Heart right ventricle (tissue), 16 donors: ENCODE results near the gene MEIG1. TPM values are rescaled to one million over a fixed set of nuclear protein-coding genes. Genes with fewer than 3 reads are reported as not detected.
A peak's percentile ranks its signal among the peaks of the same experiment; 100 is the strongest.
"Not testable (repeated sequence)": the region's sequence is repeated elsewhere in the genome, so short reads cannot be mapped to it uniquely, and the experiment has no call there.

ENCODE experiments used
- ATAC-seq, 8 donors: fragments of 200-7000 bp; cut with Tn5 transposase; one replicate each; pipeline ENCODE4 v1.9.1; 2020; ENCODE audit warnings: mild to moderate bottlenecking in 8 of 8, moderate library complexity in 8 of 8, moderate number of reproducible peaks in 1 of 8
- DNase-seq, 2 donors: peaks; one replicate each; pipeline ENCODE4 v3.0.0-alpha.2; 2020
- H3K27ac ChIP-seq, 10 donors: fragments of 200-600 bp; sonication (generic) in 2 of 10; one replicate each; pipeline versions ENCODE4 v1.5.0 to v1.8.0; 2020 to 2022; ENCODE audit warnings: mild to moderate bottlenecking in 3 of 10
- H3K27me3 ChIP-seq, 7 donors: fragments of 200-600 bp; one replicate each; pipeline ENCODE4 v1.8.0; 2021 to 2022; ENCODE audit warnings: mild to moderate bottlenecking in 2 of 7
- H3K36me3 ChIP-seq, 9 donors: fragments of 200-600 bp; sonication (generic) in 1 of 9; one replicate each; pipeline versions ENCODE4 v1.5.0 to v1.8.0; 2020 to 2022; ENCODE audit warnings: mild to moderate bottlenecking in 2 of 9
- H3K4me1 ChIP-seq, 9 donors: fragments of 200-600 bp; sonication (generic) in 1 of 9; one replicate each; pipeline versions ENCODE4 v1.5.0 to v1.8.0; 2020 to 2022; ENCODE audit warnings: mild to moderate bottlenecking in 4 of 9
- H3K4me3 ChIP-seq, 10 donors: fragments of 200-600 bp; sonication (generic) in 2 of 10; one replicate each; pipeline versions ENCODE4 v1.5.0 to v1.8.0; 2020 to 2022; ENCODE audit warnings: mild to moderate bottlenecking in 7 of 10, moderate library complexity in 2 of 10
- H3K9me3 ChIP-seq, 11 donors: fragments of 200-600 bp in 10 of 11; sonication (generic) in 2 of 11; one replicate each; pipeline versions ENCODE4 v1.5.0 to v1.8.0; 2013 to 2022; ENCODE audit warnings: mild to moderate bottlenecking in 2 of 11, control low read depth in 1 of 11, moderate library complexity in 1 of 11
- WGBS, 2 donors: extraction: QIAGEN DNeasy Blood & Tissue Kit; methylation state at CpG; one replicate each; pipeline ENCODE4 v1.1.7; 2013; ENCODE audit warnings: inconsistent platforms in 1 of 2; 5-methylcytosine and 5-hydroxymethylcytosine counted together
- intact Hi-C, 10 donors: fragments of 100-400 bp; cut with DNase I; formaldehyde crosslinking; loops; one replicate each; pipeline versions ENCODE4 v1.11.1 to v1.14.2; 2022
- polyA plus RNA-seq, 2 donors: library from polyadenylated mRNA; stranded (reverse); fragments of 200-250 nt; gene quantifications; one replicate each; pipeline ENCODE4 v1.2.3, GENCODE V29; 2013
- total RNA-seq, 10 donors: library from RNA; stranded (reverse); fragmentation: NEBNext Ultra II Directional in 3 of 10; extraction: Animal tissue kit (Norgen Biotek cat#: 25700) in 3 of 10; gene quantifications; one replicate each; pipeline versions ENCODE4 v1.2.1 to v1.2.4, GENCODE V29; 2021 to 2023
- TF ChIP-seq, protein P1 (sequence below), 9 donors: fragments of 200-600 bp; sonication (generic) in 2 of 9; IDR thresholded peaks; one replicate each; pipeline versions ENCODE4 v1.5.0 to v1.8.0; 2021 to 2022; ENCODE audit warnings: antibody characterized with exemption in 9 of 9, mild to moderate bottlenecking in 5 of 9, moderate library complexity in 1 of 9
- donor health status: Arrhythmogenic right ventricular cardiomyopathy.
- donor health status: ischemic (EF 13 %, LVEDD 7.1; RV severe dilation, severe dysfunction).
- donor health status: healthy with polysubstance abuse.
- donor health status: DM: no; HTN: yes; CAD: no.
- donor health status: DM: no; HTN: no; CAD: no.
- donor health status: ischemic (EF 25% LVEDD 6.9; RV normal size, moderate dysfunction).
- donor health status: ischemic (EF 25% LVEDD 5.7; RV mildly dilated, moderate dysfunction).
- donor health status: healthy.
- donor health status: DM: yes; HTN: yes; CAD: no.
- donor health status: Ischemic cardiomyopathy.
- donor health status: ischemic (EF 35%, LVEDD 5.7; RV mildly dilated, moderate dysfunction).
- donor health status: nonischemic (EF 11% LVEDD 7.7; RV severe dilation, severe dysfunction).
- donor health status: DM: yes; HTN: yes; CAD: no.
- donor health status: PGD.
- donor health status: ischemic (EF 29% LVEDD 5.4; RV normal size, mild dysfunction).
- donor health status: nonischemic (EF 23%, LVEDD 6.1; RV moderate dilation, normal function).

Gene MEIG1
- total and polyA plus RNA-seq, 12 donors: 0.23 to 0.53 TPM; not detected in 10

DNA sequence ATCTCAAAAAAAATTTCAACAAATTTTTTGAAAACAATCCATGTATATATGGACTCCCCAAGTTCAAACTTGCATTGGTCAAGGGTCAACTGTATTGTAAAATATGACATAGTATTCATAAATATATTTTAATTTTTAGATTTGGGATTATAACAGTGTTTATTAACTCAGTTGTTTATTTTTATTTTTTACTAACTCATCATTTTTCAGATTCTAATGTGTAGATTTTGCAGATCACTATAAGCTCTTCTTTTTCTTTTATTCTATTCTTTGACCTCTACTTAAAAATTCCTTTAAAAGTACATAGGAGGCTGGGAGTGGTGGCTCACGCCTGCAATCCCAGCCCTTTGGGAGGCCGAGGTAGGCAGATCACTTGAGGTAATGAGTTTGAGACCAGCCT lies 8.7 kb downstream of the MEIG1 start:
- intact Hi-C loops: no loop called here
- Histone ChIP-seq H3K4me3 (no peak overlapping the region), H3K4me1 (no peaks in the 10 kb centered on the region), H3K27me3 (no peaks in the 10 kb centered on the region), H3K9me3 (no peaks in the 10 kb centered on the region), H3K27ac (no peak overlapping the region), H3K36me3 (no peaks in the 10 kb centered on the region)
- ATAC-seq (no peak), DNase-seq (no peak)
- TF ChIP-seq, protein P1, sequence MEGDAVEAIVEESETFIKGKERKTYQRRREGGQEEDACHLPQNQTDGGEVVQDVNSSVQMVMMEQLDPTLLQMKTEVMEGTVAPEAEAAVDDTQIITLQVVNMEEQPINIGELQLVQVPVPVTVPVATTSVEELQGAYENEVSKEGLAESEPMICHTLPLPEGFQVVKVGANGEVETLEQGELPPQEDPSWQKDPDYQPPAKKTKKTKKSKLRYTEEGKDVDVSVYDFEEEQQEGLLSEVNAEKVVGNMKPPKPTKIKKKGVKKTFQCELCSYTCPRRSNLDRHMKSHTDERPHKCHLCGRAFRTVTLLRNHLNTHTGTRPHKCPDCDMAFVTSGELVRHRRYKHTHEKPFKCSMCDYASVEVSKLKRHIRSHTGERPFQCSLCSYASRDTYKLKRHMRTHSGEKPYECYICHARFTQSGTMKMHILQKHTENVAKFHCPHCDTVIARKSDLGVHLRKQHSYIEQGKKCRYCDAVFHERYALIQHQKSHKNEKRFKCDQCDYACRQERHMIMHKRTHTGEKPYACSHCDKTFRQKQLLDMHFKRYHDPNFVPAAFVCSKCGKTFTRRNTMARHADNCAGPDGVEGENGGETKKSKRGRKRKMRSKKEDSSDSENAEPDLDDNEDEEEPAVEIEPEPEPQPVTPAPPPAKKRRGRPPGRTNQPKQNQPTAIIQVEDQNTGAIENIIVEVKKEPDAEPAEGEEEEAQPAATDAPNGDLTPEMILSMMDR (IDR thresholded peaks at IDR 0.05): no peak
- WGBS, 2 donors: 88 to 95% methylated on average over 2 of the region's 2 CpGs

DNA sequence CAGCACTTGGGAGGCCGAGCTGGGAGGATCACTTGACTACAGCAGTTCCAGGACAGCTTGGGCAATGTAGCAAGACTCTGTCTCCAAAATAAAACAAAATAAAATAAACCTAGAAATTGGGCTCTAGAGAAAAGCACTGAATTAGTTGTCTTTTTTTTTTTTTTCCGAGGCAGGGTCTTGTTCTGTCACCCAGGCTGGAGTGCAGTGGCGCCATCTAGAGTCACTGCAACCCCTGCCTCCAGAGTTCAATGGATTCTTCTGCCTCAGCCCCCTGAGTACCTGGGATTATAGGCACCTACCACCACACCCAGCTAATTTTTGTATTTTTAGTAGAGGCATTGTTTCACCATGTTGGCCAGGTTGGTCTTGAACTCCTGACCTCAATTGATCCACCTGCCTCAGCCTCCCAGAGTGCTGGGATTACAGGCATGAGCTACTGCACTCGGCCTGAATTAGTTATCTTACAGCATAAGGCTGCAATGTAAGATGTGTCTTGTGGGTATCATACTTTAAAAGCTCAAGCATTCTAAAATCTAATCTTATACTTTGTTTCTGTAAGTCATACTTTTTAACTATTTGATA lies 12.8 kb downstream of the MEIG1 start:
- H3K27me3 ChIP-seq: peaks cover 0 to 27% (median 14%) of the 10 kb centered on the region in 7 donors

DNA sequence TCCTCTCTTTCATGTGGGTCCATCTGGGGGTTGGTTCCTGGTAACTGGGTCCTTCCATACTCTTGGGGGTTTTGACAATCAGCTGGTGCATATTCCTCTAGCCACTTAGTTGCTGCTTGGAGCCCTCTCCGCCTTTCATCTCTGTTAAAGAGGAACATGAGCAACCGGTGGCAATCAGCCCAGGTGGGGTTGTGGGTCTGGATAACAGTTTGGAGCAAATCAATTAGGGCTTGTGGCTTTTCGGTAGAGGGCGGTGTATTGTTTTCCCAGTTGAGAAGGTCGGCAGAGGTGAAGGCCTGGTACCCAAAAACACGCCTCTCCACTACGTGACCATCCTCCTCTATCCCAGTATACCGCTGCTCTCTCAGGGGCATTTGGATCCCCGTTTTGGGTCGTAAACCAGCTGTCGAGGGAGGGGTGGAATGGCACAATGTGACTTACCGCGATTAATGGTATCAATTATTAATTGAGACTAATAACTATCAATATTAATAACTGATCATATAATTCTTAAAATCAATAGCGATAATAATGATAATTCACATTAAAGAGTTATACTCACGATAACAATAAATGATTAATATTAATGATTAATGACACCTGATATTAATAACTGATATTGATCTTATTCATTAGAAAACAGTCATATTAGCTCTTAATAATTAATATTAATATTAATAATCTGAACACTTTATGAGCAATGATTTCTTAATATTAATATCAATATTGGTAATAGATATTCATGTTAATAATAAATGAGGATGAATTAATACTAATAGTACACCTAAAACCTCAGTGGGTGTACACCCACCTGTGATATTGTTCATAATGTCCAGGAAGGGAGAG lies 15.2 kb downstream of the MEIG1 start:
- not testable (repeated sequence) for H3K4me3 ChIP-seq, ATAC-seq, H3K9me3 ChIP-seq, H3K27ac ChIP-seq, DNase-seq, H3K4me1 ChIP-seq, H3K36me3 ChIP-seq
- H3K27me3 ChIP-seq: peaks cover 0 to 27% (median 14%) of the 10 kb centered on the region in 7 donors
- WGBS, 2 donors: 27 to 38% methylated on average over 15 of the region's 15 CpGs
- intact Hi-C loops: loop anchor here in 2 of 10 donors (10.0 kb wide), 2 partner anchors 440 to 480 kb away; no protein-coding TSS in a partner anchor

More for the DNA sequence above, 12.8 kb downstream of the MEIG1 start:
- no peaks in the 10 kb centered on the region for H3K9me3 ChIP-seq
- DNase-seq (no peak), ATAC-seq (no peak)
- intact Hi-C loops: loop anchor here in 2 of 10 donors (10.0 kb wide), 2 partner anchors 437 to 477 kb away; no protein-coding TSS in a partner anchor
- no peaks in the 10 kb centered on the region for H3K4me1 ChIP-seq
- H3K27ac ChIP-seq: no peak overlapping the region
- TF ChIP-seq, protein P1 (IDR thresholded peaks at IDR 0.05): peak in 7 of 9 donors; percentile 50 to 70 (median 55)
- no peak overlapping the region for H3K4me3 ChIP-seq
- 59% methylated on average over 4 of the region's 4 CpGs for WGBS, 2 donors
- no peaks in the 10 kb centered on the region for H3K36me3 ChIP-seq

DNA sequence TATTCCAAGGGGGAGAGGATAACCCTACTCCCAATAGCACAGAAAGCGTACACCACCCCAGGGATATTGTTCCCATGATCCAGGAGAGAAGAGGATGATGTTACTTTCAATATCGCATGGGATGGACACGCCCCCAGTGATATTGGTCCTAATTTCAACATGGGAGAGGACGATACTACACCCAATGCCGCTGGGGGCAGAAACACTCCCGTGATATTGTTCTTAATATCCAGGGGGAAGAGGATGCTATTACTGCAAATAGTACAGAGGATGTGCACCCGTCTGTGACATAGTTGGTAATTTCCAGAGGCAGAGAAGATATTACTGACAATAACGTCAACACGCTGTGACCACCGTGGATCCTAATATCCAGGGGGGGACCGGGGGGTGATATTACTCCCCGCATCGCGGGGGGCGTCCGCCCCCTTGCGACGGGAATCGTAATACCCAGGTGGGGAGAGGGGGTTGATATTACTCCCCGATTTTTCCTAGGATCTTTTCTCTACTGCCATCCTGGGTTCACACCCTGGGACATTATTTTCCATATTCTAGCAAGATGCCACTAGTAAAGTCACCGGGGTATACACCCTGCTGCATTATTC lies 16.6 kb downstream of the MEIG1 start:
- no peak for ATAC-seq
- Histone ChIP-seq H3K4me3 (no peak overlapping the region), H3K4me1 (no peaks in the 10 kb centered on the region), H3K27ac (no peak overlapping the region), H3K27me3 (peaks cover 0 to 27% (median 14%) of the 10 kb centered on the region in 7 donors), H3K36me3 (no peaks in the 10 kb centered on the region), H3K9me3 (peaks cover 0 to 2% (median 0%) of the 10 kb centered on the region in 11 donors)
- DNase-seq: no peak
- TF ChIP-seq, protein P1 (IDR thresholded peaks at IDR 0.05): peak in 2 of 9 donors; percentile 10 to 11
- 22 to 25% methylated on average over 21 of the region's 21 CpGs for WGBS, 2 donors
- intact Hi-C loops: loop anchor here in 2 of 10 donors (10.0 kb wide), 2 partner anchors 441 to 481 kb away; no protein-coding TSS in a partner anchor
